Measurements from ENCODE around the gene GUCY2C. TPM values are rescaled to one million over a fixed set of nuclear protein-coding genes. Genes with fewer than 3 reads are reported as not detected.

GUCY2C gene
- total RNA-seq, 1 experiment from 2014 or later: 1.9 TPM

- no peak overlapping the region for H2BK12ac ChIP-seq (ENCODE audit: insufficient read length, low read depth, low read length)
- Mint-ChIP-seq H3K4me3 (no peak overlapping the region), H3K4me1 (no peaks in the 10 kb centered on the region), H3K36me3 (ENCODE audit: insufficient read depth in 1 of 3, low read depth in 3 of 3) (peaks cover 8 to 15% (median 10%) of the 10 kb centered on the region in 3 experiments), H3K27me3 (ENCODE audit: low read depth) (no peaks in the 10 kb centered on the region; the same call in 1 of the 2 replicates), H3K9me3 (peaks cover 42 to 43% of the 10 kb centered on the region in 2 experiments), H3K27ac (no peak overlapping the region)
- no CpG with 5 or more reads among the region's 3 CpGs for WGBS (ENCODE audit: extremely low coverage, insufficient read length, low lambda C conversion rate)
- H4K91ac ChIP-seq (ENCODE audit: insufficient read length, low read depth, low read length): no peak overlapping the region
- H3K4me1 ChIP-seq (ENCODE audit: insufficient read depth, low read length): no peaks in the 10 kb centered on the region
- no peak overlapping the region for H2BK20ac ChIP-seq (ENCODE audit: low read depth, low read length, poor library complexity, severe bottlenecking)
- H4K8ac ChIP-seq (replicated peaks; ENCODE audit: insufficient read length, low read depth, low read length): no peak overlapping the region
- no peak overlapping the region for H3T11ph ChIP-seq (ENCODE audit: low read length)
- no peak overlapping the region for H2AK5ac ChIP-seq (ENCODE audit: insufficient read length, low read length)
- H3K23ac ChIP-seq (ENCODE audit: insufficient read length, low read depth, low read length): no peak overlapping the region
- H3K56ac ChIP-seq (ENCODE audit: insufficient read length, low read depth, low read length): no peak overlapping the region
- H2AFZ ChIP-seq (ENCODE audit: low read length): no peak overlapping the region
- H2BK120ac ChIP-seq (ENCODE audit: low read depth, low read length, poor library complexity, severe bottlenecking): no peak overlapping the region
- no peak for DNase-seq
- no peak overlapping the region for H3K4me2 ChIP-seq (ENCODE audit: insufficient read depth, insufficient read length, low read length)
- no peak overlapping the region for H4K5ac ChIP-seq (ENCODE audit: insufficient read length, low read depth, low read length)
- H3K79me2 ChIP-seq (ENCODE audit: insufficient read depth, low read length): no peaks in the 10 kb centered on the region
- no peak overlapping the region for H2BK5ac ChIP-seq (ENCODE audit: insufficient read length, low read length)
- H3K14ac ChIP-seq (ENCODE audit: insufficient read depth, low read length): no peak overlapping the region
- no peak overlapping the region for H3K4ac ChIP-seq (ENCODE audit: low read depth, low read length)
- no peak overlapping the region for H3K18ac ChIP-seq (ENCODE audit: insufficient read length, low read depth, low read length)
- H3K9ac ChIP-seq (ENCODE audit: extremely low read depth, insufficient read length, low read length): no peak overlapping the region
- H2BK15ac ChIP-seq (ENCODE audit: low read depth, low read length): no peak overlapping the region
- no peaks in the 10 kb centered on the region for H4K20me1 ChIP-seq (ENCODE audit: control insufficient read depth, insufficient read depth, insufficient read length)
- TF ChIP-seq, protein P1, sequence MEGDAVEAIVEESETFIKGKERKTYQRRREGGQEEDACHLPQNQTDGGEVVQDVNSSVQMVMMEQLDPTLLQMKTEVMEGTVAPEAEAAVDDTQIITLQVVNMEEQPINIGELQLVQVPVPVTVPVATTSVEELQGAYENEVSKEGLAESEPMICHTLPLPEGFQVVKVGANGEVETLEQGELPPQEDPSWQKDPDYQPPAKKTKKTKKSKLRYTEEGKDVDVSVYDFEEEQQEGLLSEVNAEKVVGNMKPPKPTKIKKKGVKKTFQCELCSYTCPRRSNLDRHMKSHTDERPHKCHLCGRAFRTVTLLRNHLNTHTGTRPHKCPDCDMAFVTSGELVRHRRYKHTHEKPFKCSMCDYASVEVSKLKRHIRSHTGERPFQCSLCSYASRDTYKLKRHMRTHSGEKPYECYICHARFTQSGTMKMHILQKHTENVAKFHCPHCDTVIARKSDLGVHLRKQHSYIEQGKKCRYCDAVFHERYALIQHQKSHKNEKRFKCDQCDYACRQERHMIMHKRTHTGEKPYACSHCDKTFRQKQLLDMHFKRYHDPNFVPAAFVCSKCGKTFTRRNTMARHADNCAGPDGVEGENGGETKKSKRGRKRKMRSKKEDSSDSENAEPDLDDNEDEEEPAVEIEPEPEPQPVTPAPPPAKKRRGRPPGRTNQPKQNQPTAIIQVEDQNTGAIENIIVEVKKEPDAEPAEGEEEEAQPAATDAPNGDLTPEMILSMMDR (conservative IDR thresholded peaks at IDR 0.05): no peak
- H3K27ac ChIP-seq (ENCODE audit: insufficient read length, low read depth, low read length): no peak overlapping the region
- H3K9me3 ChIP-seq (ENCODE audit: control insufficient read depth, low read depth, low read length): no peaks in the 10 kb centered on the region
- no peaks in the 10 kb centered on the region for H3K79me1 ChIP-seq (ENCODE audit: insufficient read depth, low read depth, low read length, poor library complexity, severe bottlenecking)
- H3K27me3 ChIP-seq (ENCODE audit: insufficient read depth, low read length): no peaks in the 10 kb centered on the region
- H3K23me2 ChIP-seq (ENCODE audit: insufficient read length, low read depth, low read length, poor library complexity, severe bottlenecking): no peaks in the 10 kb centered on the region
Observed at GRCh38 chr12:14605401-14605989, 90.9 kb downstream of the GUCY2C start.

Measured in H9 (cell line).